Heart left ventricle (tissue), 13 donors: ENCODE results near the gene CERS1.

Experiments
- POLR2A ChIP-seq, 2 donors: fragments of 450-650 bp; IDR thresholded peaks; one replicate each; pipeline ENCODE4 v1.6.1; 2017; ENCODE audit warnings: antibody characterized with exemption in 2 of 2, mild to moderate bottlenecking in 2 of 2, moderate library complexity in 2 of 2
- TF ChIP-seq, protein P1 (sequence below), 12 donors: fragments of 200-600 bp; sonication (generic) in 4 of 12; IDR thresholded peaks; one replicate each; pipeline versions ENCODE4 v1.5.0 to v1.8.0; 2018 to 2022; ENCODE audit warnings: antibody characterized with exemption in 12 of 12, mild to moderate bottlenecking in 5 of 12
- donor health status: ischemic (EF 13 %, LVEDD 7.1; RV severe dilation, severe dysfunction).
- donor health status: DM: no; HTN: yes; CAD: no.
- donor health status: DM: no; HTN: no; CAD: no.
- donor health status: ischemic (EF 25% LVEDD 6.9; RV normal size, moderate dysfunction).
- donor health status: ischemic (EF 25% LVEDD 5.7; RV mildly dilated, moderate dysfunction).
- donor health status: ischemic (EF 35%, LVEDD 5.7; RV mildly dilated, moderate dysfunction).
- donor health status: nonischemic (EF 11% LVEDD 7.7; RV severe dilation, severe dysfunction).
- donor health status: DM: yes; HTN: yes; CAD: no.
- donor health status: PGD.
- donor health status: ischemic (EF 29% LVEDD 5.4; RV normal size, mild dysfunction).
- donor health status: nonischemic (EF 23%, LVEDD 6.1; RV moderate dilation, normal function).

DNA sequence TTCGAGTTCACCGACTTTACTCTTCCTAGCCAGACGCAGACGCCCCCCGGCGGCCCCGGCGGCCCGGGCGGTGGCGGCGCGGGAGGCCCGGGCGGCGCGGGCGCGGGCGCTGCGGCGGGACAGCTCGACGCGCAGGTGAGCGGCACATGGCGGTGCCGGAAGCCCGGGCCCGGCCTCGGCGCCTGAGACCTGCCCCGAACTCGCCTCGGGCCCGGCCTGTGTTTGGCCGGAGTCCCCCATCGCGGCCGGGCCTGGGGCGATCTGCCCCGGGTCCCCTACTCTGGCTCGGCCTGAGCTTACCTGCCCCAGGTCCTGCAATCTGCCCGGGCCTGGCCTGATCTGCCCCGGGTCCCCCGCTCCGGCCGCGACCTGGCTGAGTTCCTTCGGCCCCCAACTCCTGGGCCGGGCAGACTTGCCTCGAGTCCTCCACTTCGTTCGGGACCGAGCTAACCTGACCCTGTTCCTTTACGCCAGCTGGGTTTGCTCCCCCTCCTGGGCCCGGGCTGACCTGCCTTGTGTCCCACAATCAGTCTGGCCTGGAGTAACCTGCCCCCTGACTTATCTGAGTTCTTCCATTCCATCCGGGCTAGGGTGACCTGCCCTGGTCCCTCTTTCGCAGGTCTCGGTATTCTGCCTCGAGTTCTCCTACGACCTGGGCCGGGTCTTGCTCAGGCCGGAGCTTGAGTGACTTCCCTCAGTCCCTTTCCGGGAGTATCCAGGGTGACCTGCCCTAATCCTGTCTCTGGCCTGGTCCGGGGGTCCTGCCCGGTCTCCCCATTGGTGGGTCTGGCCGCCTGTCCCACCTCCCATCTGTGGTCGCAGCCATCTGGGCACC is 63.4 kb downstream of the CERS1 start:
- TF ChIP-seq, protein P1, sequence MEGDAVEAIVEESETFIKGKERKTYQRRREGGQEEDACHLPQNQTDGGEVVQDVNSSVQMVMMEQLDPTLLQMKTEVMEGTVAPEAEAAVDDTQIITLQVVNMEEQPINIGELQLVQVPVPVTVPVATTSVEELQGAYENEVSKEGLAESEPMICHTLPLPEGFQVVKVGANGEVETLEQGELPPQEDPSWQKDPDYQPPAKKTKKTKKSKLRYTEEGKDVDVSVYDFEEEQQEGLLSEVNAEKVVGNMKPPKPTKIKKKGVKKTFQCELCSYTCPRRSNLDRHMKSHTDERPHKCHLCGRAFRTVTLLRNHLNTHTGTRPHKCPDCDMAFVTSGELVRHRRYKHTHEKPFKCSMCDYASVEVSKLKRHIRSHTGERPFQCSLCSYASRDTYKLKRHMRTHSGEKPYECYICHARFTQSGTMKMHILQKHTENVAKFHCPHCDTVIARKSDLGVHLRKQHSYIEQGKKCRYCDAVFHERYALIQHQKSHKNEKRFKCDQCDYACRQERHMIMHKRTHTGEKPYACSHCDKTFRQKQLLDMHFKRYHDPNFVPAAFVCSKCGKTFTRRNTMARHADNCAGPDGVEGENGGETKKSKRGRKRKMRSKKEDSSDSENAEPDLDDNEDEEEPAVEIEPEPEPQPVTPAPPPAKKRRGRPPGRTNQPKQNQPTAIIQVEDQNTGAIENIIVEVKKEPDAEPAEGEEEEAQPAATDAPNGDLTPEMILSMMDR (IDR thresholded peaks at IDR 0.05), result peak in 1 of 12 donors; percentile 14
- no peak for TF ChIP-seq POLR2A (IDR thresholded peaks at IDR 0.05)
